ENCODE results near the gene GIPC3.

- TF ChIP-seq, protein P1, sequence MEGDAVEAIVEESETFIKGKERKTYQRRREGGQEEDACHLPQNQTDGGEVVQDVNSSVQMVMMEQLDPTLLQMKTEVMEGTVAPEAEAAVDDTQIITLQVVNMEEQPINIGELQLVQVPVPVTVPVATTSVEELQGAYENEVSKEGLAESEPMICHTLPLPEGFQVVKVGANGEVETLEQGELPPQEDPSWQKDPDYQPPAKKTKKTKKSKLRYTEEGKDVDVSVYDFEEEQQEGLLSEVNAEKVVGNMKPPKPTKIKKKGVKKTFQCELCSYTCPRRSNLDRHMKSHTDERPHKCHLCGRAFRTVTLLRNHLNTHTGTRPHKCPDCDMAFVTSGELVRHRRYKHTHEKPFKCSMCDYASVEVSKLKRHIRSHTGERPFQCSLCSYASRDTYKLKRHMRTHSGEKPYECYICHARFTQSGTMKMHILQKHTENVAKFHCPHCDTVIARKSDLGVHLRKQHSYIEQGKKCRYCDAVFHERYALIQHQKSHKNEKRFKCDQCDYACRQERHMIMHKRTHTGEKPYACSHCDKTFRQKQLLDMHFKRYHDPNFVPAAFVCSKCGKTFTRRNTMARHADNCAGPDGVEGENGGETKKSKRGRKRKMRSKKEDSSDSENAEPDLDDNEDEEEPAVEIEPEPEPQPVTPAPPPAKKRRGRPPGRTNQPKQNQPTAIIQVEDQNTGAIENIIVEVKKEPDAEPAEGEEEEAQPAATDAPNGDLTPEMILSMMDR (IDR thresholded peaks at IDR 0.05) = peak; percentile 12
- peak; percentile 20 for TF ChIP-seq EZH2 (IDR thresholded peaks at IDR 0.05)
- TF ChIP-seq EZH2phosphoT487 (IDR thresholded peaks at IDR 0.05) = peak; percentile 29
These were observed 8.4 kb upstream of the GIPC3 start for GRCh38 chr19:3576696-3577443.

All from neural progenitor cell (in vitro differentiated cells).